Midbrain (tissue), 1 donor: Measurements from ENCODE around the gene MRNIP.

ENCODE experiments used
- DNase-seq: peaks from one replicate; lab custom pipeline; 2025; lab: John Stamatoyannopoulos, UW

The MRNIP gene

GRCh38 chr5:179803651-179804554 lies 54.7 kb downstream of the MRNIP start:
- DNase-seq, result no peak

GRCh38 chr5:179802950-179803562 lies 55.6 kb downstream of the MRNIP start:
- no peak for DNase-seq

GRCh38 chr5:179802207-179802883 lies 56.3 kb downstream of the MRNIP start:
- no peak for DNase-seq

- DNase-seq, result peak; percentile 36
Observed at GRCh38 chr5:179801304-179802206, 57.1 kb downstream of the MRNIP start.

GRCh38 chr5:179800696-179801201 lies 57.9 kb downstream of the MRNIP start:
- DNase-seq, result no peak

- DNase-seq, result no peak
Observed at GRCh38 chr5:179800071-179800695, 58.4 kb downstream of the MRNIP start.

- DNase-seq, result no peak
Observed at GRCh38 chr5:179799644-179799973, 59.0 kb downstream of the MRNIP start.

- no peak for DNase-seq
Observed at GRCh38 chr5:179798771-179799643, 59.6 kb downstream of the MRNIP start.

GRCh38 chr5:179798144-179798770 lies 60.4 kb downstream of the MRNIP start:
- DNase-seq, result no peak

- no peak for DNase-seq
Observed at GRCh38 chr5:179797741-179798140, 60.9 kb downstream of the MRNIP start.

GRCh38 chr5:179796877-179797608 lies 61.6 kb downstream of the MRNIP start:
- no peak for DNase-seq

GRCh38 chr5:179795863-179796833 lies 62.5 kb downstream of the MRNIP start:
- DNase-seq, result peak; percentile 78

GRCh38 chr5:179795049-179795862 lies 63.4 kb downstream of the MRNIP start:
- no peak for DNase-seq

GRCh38 chr5:179794575-179794974 lies 64.0 kb downstream of the MRNIP start:
- no peak for DNase-seq

GRCh38 chr5:179794171-179794570 lies 64.4 kb downstream of the MRNIP start:
- no peak for DNase-seq

- peak; percentile 55 for DNase-seq
Observed at GRCh38 chr5:179793468-179794139, 65.0 kb downstream of the MRNIP start, which contains the start of gene LTC4S. TSS of gene LTC4S (plus strand) at chr5:179793986. CDS start at chr5:179794081, 95 bp downstream.
